Astrocyte (in vitro differentiated cells and primary cell): ENCODE data around the gene OXGR1. TPM values are rescaled to one million over a fixed set of nuclear protein-coding genes. Genes with fewer than 3 reads are reported as not detected.

Experiments used
- DNase-seq: peaks from one replicate; pipeline ENCODE4 v3.0.0-alpha.2; 2010; ENCODE audit warnings: low read depth
- FAIRE-seq: peaks from 2 replicates; lab custom pipeline; 2011; peaks lifted over from hg19 to GRCh38; lab: Jason Lieb, UNC
- H2AFZ ChIP-seq: 2 replicates; pipeline ENCODE4 v1.6.0; 2012; ENCODE audit warnings: low read depth, low read length, inconsistent platforms
- H3K27ac ChIP-seq: 2 replicates; pipeline ENCODE4 v1.5.1; 2011; ENCODE audit warnings: low read depth, low read length, inconsistent platforms
- H3K27me3 ChIP-seq: 2 replicates; pipeline ENCODE4 v1.6.0; 2011; ENCODE audit warnings: low read length, inconsistent platforms; ENCODE audit not compliant: insufficient read depth
- H3K36me3 ChIP-seq: 2 replicates; pipeline ENCODE4 v1.5.1; 2011; ENCODE audit warnings: low read length, inconsistent platforms; ENCODE audit not compliant: insufficient read depth
- H3K4me1 ChIP-seq: 2 replicates; pipeline ENCODE4 v1.5.1; 2011; ENCODE audit warnings: low read length, inconsistent platforms; ENCODE audit not compliant: insufficient read depth
- H3K4me2 ChIP-seq: 2 replicates; pipeline ENCODE4 v1.6.0; 2012; ENCODE audit warnings: low read length, inconsistent platforms
- H3K4me3 ChIP-seq: 2 replicates; pipeline ENCODE4 v1.5.1; 2011; ENCODE audit warnings: low read depth, mild to moderate bottlenecking, low read length, inconsistent platforms; ENCODE audit not compliant: insufficient read depth
- H3K79me2 ChIP-seq: 2 replicates; pipeline ENCODE4 v1.6.0; 2012; ENCODE audit warnings: mild to moderate bottlenecking, low read length, inconsistent platforms; ENCODE audit not compliant: insufficient read depth
- H3K9ac ChIP-seq: 2 replicates; pipeline ENCODE4 v1.6.0; 2012; ENCODE audit warnings: mild to moderate bottlenecking, low read length, inconsistent platforms
- H3K9me3 ChIP-seq: 2 replicates; pipeline ENCODE4 v1.5.1; 2012; ENCODE audit warnings: low read depth, mild to moderate bottlenecking, low read length, inconsistent platforms; ENCODE audit not compliant: insufficient read depth
- H4K20me1 ChIP-seq: 2 replicates; pipeline ENCODE4 v1.6.0; 2012; ENCODE audit warnings: low read length, inconsistent platforms; ENCODE audit not compliant: insufficient read depth
- H3K27ac Mint-ChIP-seq: one replicate; pipeline ENCODE4 v1.8.0; 2021; ENCODE audit warnings: mild to moderate bottlenecking, mixed read lengths; ENCODE audit not compliant: unreplicated experiment
- H3K27me3 Mint-ChIP-seq: one replicate; pipeline ENCODE4 v1.8.0; 2021; ENCODE audit warnings: low read depth, mixed read lengths; ENCODE audit not compliant: unreplicated experiment
- H3K36me3 Mint-ChIP-seq: one replicate; pipeline ENCODE4 v1.8.0; 2021; ENCODE audit warnings: low read depth, mixed read lengths; ENCODE audit not compliant: unreplicated experiment
- H3K4me1 Mint-ChIP-seq: one replicate; pipeline ENCODE4 v1.8.0; 2021; ENCODE audit warnings: low read depth, mixed read lengths; ENCODE audit not compliant: unreplicated experiment
- H3K4me3 Mint-ChIP-seq: one replicate; pipeline ENCODE4 v1.8.0; 2021; ENCODE audit warnings: mild to moderate bottlenecking, moderate library complexity, mixed read lengths; ENCODE audit not compliant: unreplicated experiment
- H3K9me3 Mint-ChIP-seq: one replicate; pipeline ENCODE4 v1.8.0; 2021; ENCODE audit warnings: mild to moderate bottlenecking, mixed read lengths; ENCODE audit not compliant: unreplicated experiment
- EZH2 ChIP-seq: IDR thresholded peaks from 2 replicates; pipeline ENCODE4 v1.6.1; 2012; ENCODE audit warnings: mild to moderate bottlenecking, low read length, inconsistent platforms; ENCODE audit not compliant: insufficient read depth
- total RNA-seq: library from RNA; stranded (reverse); gene quantifications from 2 replicates; pipeline ENCODE4 v1.2.1, GENCODE V29; 2021
- TF ChIP-seq, protein P1 (sequence below): IDR thresholded peaks from 2 replicates; pipeline ENCODE4 v1.5.1; 2011; ENCODE audit warnings: low read depth, mild to moderate bottlenecking, inconsistent platforms, low read length, moderate library complexity; ENCODE audit not compliant: insufficient read depth

Gene OXGR1
- total RNA-seq, 1 donor from 2014 or later: 0.39 TPM

DNA sequence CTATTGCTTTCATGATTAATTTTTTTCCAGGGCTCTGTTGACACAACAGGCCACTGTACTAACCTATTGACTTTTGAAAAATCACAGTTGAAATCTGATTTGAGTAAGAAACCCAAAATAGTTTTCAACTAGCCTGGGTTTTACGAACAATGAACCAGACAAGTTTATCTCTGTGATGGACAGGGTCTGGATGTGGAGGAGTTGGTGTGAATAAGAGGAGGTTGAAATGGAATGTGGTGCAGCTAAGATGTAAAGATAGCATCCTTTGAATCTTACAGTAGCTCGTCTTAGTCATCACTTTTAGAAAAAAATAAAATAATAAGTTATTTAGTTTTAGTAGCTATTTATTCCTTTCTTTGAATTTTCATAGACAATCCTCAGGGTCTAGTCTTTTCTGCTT, 8.3 kb upstream of the OXGR1 start:
- Histone ChIP-seq H3K36me3 (no peaks in the 10 kb centered on the region), H3K79me2 (no peaks in the 10 kb centered on the region), H3K9ac (no peak overlapping the region), H4K20me1 (no peaks in the 10 kb centered on the region), H3K27ac (no peak overlapping the region), H3K27me3 (no peaks in the 10 kb centered on the region), H2AFZ (no peak overlapping the region), H3K4me3 (no peak overlapping the region), H3K4me2 (no peak overlapping the region), H3K4me1 (peaks cover 23% of the 10 kb centered on the region), H3K9me3 (no peaks in the 10 kb centered on the region)
- Mint-ChIP-seq H3K4me3 (no peak overlapping the region), H3K4me1 (peaks cover 41% of the 10 kb centered on the region), H3K9me3 (no peaks in the 10 kb centered on the region), H3K27ac (peak overlapping the region; percentile 77), H3K36me3 (no peaks in the 10 kb centered on the region), H3K27me3 (peaks cover 4% of the 10 kb centered on the region)
- TF ChIP-seq, protein P1, sequence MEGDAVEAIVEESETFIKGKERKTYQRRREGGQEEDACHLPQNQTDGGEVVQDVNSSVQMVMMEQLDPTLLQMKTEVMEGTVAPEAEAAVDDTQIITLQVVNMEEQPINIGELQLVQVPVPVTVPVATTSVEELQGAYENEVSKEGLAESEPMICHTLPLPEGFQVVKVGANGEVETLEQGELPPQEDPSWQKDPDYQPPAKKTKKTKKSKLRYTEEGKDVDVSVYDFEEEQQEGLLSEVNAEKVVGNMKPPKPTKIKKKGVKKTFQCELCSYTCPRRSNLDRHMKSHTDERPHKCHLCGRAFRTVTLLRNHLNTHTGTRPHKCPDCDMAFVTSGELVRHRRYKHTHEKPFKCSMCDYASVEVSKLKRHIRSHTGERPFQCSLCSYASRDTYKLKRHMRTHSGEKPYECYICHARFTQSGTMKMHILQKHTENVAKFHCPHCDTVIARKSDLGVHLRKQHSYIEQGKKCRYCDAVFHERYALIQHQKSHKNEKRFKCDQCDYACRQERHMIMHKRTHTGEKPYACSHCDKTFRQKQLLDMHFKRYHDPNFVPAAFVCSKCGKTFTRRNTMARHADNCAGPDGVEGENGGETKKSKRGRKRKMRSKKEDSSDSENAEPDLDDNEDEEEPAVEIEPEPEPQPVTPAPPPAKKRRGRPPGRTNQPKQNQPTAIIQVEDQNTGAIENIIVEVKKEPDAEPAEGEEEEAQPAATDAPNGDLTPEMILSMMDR: no peak
- TF ChIP-seq EZH2: no peak
- FAIRE-seq (no peak), DNase-seq (peak; percentile 84)

DNA sequence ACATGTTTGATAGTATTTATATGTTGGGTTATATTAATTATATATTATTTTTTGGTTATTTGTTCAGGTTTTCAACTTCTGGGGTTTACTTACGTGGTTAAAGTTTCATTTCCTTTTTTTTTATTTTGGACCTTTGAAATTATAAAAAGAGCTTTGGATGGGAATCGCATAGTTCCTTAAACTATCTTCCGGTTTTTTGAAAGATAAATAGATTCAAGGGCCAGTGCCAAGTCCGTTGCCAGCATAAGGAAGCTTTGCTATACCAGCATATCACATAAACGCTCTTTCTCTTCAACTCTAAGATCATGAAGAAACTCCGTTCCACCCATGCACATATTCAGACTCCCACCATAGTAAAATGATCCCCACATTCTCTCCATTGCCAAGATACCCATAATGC, 7.4 kb upstream of the OXGR1 start:
- TF ChIP-seq, protein P1: no peak
- no peak for TF ChIP-seq EZH2
- no peak overlapping the region for H3K27ac ChIP-seq
- H3K9ac ChIP-seq: no peak overlapping the region
- Mint-ChIP-seq H3K9me3 (no peaks in the 10 kb centered on the region), H3K36me3 (no peaks in the 10 kb centered on the region), H3K27me3 (peaks cover 12% of the 10 kb centered on the region), H3K27ac (no peak overlapping the region), H3K4me1 (peaks cover 41% of the 10 kb centered on the region), H3K4me3 (no peak overlapping the region)
- no peaks in the 10 kb centered on the region for H4K20me1 ChIP-seq
- DNase-seq (no peak), FAIRE-seq (no peak)
- H2AFZ ChIP-seq: no peak overlapping the region
- H3K27me3 ChIP-seq: no peaks in the 10 kb centered on the region
- H3K4me2 ChIP-seq: no peak overlapping the region
- no peak overlapping the region for H3K4me3 ChIP-seq
- peaks cover 23% of the 10 kb centered on the region for H3K4me1 ChIP-seq
- H3K79me2 ChIP-seq: no peaks in the 10 kb centered on the region
- no peaks in the 10 kb centered on the region for H3K36me3 ChIP-seq
- H3K9me3 ChIP-seq: no peaks in the 10 kb centered on the region

DNA sequence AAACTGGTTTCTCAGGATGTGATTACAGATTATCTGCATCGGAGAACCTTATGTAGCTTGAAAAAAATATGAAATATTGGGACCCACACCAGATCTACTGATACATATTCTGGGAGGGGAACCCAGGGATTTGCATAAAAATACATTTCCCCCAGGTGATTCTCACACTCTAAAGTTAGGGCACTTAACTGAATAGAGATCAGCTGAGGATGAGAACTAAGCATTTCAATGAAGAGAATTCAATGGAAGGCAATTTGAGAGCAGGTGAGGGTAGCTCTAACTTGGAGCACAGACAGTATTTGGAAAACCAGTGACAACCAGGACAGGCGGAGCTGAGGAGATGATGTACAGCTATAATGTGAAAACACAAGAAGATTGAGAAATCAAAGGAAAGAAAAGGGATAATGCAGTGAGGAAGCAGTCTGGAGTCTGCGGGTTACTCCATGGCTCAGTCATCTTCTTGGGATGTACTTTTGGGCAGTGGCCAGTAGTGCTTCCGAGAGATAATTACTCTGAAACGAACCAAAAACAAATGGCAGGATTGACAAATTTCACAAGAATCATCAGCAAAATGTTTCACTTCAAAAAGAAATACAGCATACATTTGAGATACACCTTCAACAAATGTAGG, 6.1 kb upstream of the OXGR1 start:
- no peaks in the 10 kb centered on the region for H3K79me2 ChIP-seq
- no peak overlapping the region for H3K27ac ChIP-seq
- H3K27me3 Mint-ChIP-seq: peaks cover 18% of the 10 kb centered on the region
- DNase-seq (peak; percentile 45), FAIRE-seq (no peak)
- no peak overlapping the region for H3K9ac ChIP-seq
- H3K9me3 Mint-ChIP-seq: no peaks in the 10 kb centered on the region
- H3K9me3 ChIP-seq: no peaks in the 10 kb centered on the region
- H3K4me1 ChIP-seq: peaks cover 20% of the 10 kb centered on the region
- H3K4me3 ChIP-seq: no peak overlapping the region
- H2AFZ ChIP-seq: no peak overlapping the region
- no peak overlapping the region for H3K27ac Mint-ChIP-seq
- H3K4me1 Mint-ChIP-seq: peaks cover 33% of the 10 kb centered on the region
- H3K4me2 ChIP-seq: no peak overlapping the region
- H3K27me3 ChIP-seq: peaks cover 3% of the 10 kb centered on the region
- H3K4me3 Mint-ChIP-seq: no peak overlapping the region
- TF ChIP-seq, protein P1: no peak
- TF ChIP-seq EZH2: no peak
- H4K20me1 ChIP-seq: no peaks in the 10 kb centered on the region
- no peaks in the 10 kb centered on the region for H3K36me3 ChIP-seq
- H3K36me3 Mint-ChIP-seq: no peaks in the 10 kb centered on the region
